Astrocyte of the spinal cord (primary cell): ENCODE data around the gene TPPP.

Source experiments
- DNase-seq: peaks from one replicate; pipeline ENCODE4 v3.0.0; 2011; ENCODE audit warnings: low read depth, low spot score
- H3K4me3 ChIP-seq: 2 replicates; pipeline ENCODE4 v1.5.1; 2011; ENCODE audit warnings: low read depth, mild to moderate bottlenecking, low read length, moderate library complexity
- CTCF ChIP-seq: IDR thresholded peaks from 2 replicates; pipeline ENCODE4 v1.5.1; 2012; ENCODE audit warnings: low read depth, mild to moderate bottlenecking, low read length, inconsistent platforms
- in situ Hi-C: cut with HindIII; loops from 2 replicates; pipeline ENCODE4 v1.10.0; 2017; ENCODE audit warnings: low sequenced_read_pairs

The TPPP gene

DNA sequence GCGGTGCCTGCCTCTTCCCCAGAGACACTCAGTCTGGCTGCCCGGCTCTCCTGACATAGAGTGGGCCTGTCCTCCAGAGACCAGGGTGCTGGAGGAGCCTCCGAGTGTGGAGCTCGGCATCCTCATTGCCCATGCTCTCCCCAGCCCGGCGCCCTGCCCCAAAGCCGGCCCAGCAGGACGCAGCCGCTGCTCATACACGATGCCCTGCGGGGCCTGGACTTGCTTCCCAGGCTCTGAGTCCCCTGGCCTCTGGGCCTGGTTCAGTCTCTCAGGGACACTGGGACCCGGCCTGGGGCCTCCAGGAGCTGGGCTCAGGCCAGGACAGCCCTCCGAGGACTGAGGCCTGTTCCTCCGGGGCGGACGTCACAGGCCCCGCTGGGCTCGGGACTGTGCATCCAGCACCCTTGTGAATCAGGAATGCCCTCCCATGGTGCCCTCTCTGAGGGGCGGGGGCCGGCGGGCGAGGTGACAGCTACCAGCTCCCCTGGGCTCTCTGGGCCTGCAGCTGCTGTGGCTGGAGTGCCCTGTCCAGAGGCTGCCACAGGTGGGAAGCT, 23.2 kb downstream of the TPPP start:
- H3K4me3 ChIP-seq = no peak overlapping the region
- no peak for TF ChIP-seq CTCF
- in situ Hi-C loops = no loop called here
- no peak for DNase-seq

DNA sequence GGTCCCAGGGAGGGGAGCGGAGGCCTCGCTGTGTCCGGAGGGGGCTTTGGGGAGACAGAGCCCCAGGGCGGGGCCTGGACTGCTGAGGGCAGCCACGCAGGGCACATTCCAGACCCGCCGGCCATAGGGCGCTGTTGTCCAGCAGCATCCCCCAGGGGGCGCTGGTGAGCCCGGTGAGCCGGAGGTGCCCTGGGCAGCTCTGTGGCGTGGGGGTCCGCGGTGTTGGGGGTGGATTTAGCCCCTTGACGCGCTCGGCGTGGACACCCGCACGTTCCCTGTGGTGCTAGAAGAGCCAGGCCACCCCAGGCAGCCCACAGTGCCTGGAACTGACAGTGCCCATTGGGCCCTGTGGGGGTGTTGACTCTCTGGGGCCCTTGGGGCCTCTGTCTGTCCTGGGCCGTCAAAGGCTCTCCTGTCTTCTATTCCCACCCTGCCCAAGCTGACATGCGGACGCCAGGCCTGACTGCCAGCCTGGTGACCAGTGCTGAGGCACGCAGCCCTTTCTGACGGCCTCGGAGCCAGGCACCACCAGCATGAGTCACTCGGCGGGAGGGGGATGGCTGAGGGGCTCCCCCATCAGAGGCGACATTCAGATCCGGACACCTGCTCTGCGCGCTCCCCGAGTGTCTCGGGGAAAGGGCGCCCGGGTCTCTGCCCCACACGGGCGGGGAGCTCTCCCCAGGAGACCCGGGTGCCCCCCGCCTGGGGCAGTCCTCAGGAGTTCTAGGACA, 23.9 kb downstream of the TPPP start:
- peak; percentile 75 for TF ChIP-seq CTCF
- in situ Hi-C loops = no loop called here
- H3K4me3 ChIP-seq = no peak overlapping the region
- DNase-seq = no peak

DNA sequence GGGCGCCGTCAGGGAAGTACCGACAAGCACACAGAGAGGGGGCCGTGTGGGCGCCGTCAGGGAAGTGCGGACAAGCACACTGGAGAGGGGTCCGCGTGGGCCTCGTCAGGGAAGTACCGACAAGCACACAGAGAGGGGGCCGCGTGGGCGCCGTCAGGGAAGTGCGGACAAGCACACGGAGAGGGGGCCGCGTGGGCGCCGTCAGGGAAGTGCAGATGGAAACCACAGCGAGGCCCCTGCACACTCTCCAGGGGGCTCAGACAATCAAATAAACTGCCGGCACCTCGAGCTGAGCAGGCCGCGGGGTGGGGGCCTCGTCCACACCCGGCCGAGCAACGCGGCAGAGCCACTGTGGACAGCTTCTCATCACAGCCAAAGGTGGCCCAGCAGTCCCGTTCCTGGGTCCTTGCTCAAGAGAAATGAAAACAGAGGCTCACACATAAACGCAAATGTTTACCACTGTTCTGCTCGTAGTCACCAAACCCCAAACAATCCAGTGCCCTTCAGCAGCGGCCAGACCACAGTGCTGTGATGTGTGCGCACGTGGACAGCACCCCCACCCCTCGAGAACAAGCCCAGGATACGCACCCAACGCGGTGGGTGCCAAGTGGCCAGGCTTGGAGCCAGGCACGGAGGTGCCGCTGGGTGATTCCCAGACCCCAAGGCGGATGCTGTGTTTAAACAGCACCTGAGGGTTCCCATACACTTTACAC, 24.7 kb downstream of the TPPP start:
- in situ Hi-C loops = no loop called here
- TF ChIP-seq CTCF = no peak
- no peak overlapping the region for H3K4me3 ChIP-seq
- no peak for DNase-seq

DNA sequence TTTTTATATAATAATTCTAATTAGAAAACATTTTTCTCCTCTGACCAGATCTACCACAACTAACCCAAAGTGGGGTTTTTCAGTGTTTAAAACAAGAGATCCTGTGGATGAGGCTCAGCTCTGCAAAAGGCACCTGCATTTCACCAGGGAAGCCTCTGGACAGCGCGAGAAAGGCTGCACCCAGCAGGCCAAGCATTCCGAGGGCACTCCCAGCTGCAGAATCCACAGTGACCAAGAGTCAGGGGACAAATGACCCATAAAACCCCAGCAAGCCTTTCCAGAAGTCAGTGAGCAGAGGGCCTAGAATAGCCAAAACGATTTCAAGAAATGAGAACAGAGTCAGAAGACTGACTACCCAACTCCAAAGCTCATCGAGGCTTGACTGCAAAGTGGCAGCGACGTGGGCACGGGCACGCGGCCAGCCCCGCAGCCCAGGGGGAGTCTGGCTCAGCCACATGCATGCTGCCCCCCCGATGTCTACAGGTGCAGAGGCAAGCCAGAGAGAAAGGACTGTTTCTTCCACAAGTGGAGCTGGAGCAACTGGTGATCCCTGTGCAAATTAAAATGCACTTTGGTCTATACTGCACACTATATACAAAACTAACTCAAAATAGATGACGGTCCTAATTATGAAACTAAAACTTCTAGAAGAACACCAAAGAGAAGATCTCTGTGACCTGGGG, 26.2 kb downstream of the TPPP start:
- in situ Hi-C loops = no loop called here
- H3K4me3 ChIP-seq = no peak overlapping the region
- no peak for TF ChIP-seq CTCF
- no peak for DNase-seq

GRCh38 chr5:665956-666711, 27.0 kb downstream of the TPPP start:
- in situ Hi-C loops = no loop called here

More at GRCh38 chr5:665956-666711, 27.0 kb downstream of the TPPP start:
- no peak for TF ChIP-seq CTCF
- no peak for DNase-seq
- no peak overlapping the region for H3K4me3 ChIP-seq
